Stimulated activated naive CD8-positive, alpha-beta T cell treated with anti-CD3 and anti-CD28 coated beads, Interleukin-15, Interleukin-2, amounts not matched to agents 100 U/mL and 50 U/mL, for 24 hours (primary cell): ENCODE results near the gene STAT3.
"Not testable (repeated sequence)": the region's sequence is repeated elsewhere in the genome, so short reads cannot be mapped to it uniquely, and the experiment has no call there.

Source experiments
- ATAC-seq: fragments of 150-1000 bp; cut with Tn5 transposase; one replicate; pipeline ENCODE4 v1.10.0; 2021
- DNase-seq: peaks from one replicate; pipeline ENCODE4 v3.0.0; 2021

The STAT3 gene

DNA sequence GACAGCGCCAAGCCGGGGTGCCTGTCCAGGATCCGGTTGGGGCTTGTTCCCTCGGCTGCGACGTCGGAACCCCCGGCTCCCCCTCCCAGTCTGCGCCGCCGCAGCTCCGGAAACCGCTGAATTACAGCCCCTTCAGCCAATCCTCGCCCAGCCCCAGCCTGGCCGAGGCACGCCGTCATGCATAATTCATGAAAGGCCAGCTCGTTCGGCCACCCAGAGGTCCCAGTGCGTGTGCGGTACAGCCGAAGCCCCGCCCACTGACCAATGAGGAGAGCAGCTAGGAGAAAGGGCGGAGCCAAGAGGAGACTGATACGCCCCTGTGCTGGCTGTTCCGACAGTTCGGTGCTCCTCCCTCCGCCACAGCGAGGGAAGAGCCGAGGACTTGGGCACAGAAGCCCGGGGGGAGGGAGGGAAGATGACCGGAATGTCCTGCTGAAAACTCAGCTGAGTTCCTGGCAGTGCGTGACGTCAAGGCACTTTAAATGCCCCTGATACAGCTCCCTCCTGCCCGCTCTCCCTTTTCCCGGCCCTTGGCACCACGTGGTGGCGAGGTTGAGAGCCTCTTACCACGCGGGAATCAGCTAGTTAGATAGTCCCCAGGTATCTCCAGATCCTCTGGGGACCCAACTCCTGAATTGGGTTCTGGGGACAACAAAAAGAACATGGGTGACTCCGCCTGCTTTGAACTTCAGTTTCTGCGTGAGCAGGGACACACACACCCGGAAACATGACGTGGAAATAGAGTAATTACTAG, at the start of gene STAT3:
STAT3 (minus strand) TSS at position 62 of the 754 bp plus-strand sequence. CDS start 39,926 bp downstream, outside the sequence.
- peak; percentile 100 for DNase-seq
- ATAC-seq = peak; percentile 90

- ATAC-seq (no peak), DNase-seq (no peak)
Measured at GRCh38 chr17:42436391-42436790, 48.1 kb upstream of the STAT3 start.

GRCh38 chr17:42431758-42432161, 43.5 kb upstream of the STAT3 start:
- DNase-seq = no peak
- no peak for ATAC-seq

GRCh38 chr17:42429726-42430447, 41.6 kb upstream of the STAT3 start:
- ATAC-seq (no peak), DNase-seq (no peak)

GRCh38 chr17:42428141-42428944, 40.1 kb upstream of the STAT3 start:
- ATAC-seq = no peak
- DNase-seq = peak; percentile 23

GRCh38 chr17:42424991-42425610, 36.9 kb upstream of the STAT3 start:
- no peak for ATAC-seq
- DNase-seq = no peak

DNA sequence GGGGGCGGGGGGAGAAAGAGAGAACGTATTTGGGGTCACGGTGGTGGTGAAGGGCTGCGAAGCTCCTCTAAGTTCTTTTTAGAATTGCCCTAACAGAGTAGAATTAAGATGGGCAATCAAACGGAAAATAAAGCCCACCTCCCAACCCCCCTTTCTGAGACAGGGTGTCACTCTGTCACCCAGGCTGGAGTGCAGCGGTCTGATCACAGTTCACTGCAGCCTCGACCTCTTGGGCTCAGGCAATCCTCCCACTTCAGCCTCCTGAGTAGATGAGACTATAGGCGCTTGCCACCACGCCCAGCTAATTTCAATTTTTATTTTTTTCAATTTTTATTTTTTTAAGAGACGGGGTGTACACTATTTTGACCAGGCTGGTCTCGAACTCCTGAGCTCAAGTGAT, 35.5 kb upstream of the STAT3 start:
- DNase-seq (no peak), ATAC-seq (no peak)

DNA sequence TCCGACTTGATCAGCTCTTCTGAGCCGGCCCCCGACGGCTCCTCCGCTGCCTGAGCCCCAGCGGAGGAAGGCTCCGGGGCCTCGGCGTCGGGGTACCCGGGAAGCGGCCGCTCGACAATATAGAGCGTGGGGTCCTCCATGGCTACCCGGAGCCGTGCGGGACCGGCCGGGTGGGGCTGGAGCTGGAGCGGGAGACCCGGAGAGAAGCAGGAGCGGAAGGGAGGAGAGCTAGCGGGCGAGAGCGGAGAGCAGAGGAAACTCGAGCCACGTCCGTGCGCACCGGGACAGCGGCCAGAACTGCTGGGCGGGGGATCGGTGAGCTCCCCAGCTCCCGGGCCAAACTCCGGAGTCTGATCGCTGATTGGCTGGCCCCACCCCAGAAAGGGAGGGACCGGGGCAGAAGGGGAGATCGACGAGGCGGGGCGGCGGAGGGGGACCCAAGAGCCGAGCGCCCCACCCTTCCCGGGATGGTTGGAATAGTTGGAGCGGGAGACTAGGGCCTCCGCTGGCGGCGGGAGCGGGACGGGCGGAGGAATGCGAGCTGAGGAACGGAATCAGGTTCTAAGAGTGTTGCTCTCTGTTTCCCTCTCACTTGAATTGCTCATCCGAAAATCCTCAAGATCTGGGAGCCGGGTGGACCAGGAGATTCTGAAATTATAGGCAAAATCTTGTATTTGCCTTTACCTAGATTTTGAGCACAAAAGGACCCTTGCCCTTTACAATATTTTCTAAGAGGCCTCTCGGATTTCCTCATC, 34.9 kb upstream of the STAT3 start, which contains the start of gene CAVIN1:
CAVIN1 (minus strand) TSS at position 299 of the 755 bp plus-strand sequence; CDS start at position 140, 159 bp downstream.
- DNase-seq (peak; percentile 45), ATAC-seq (no peak)

- ATAC-seq (peak; percentile 62), DNase-seq (peak; percentile 50)
Measured at GRCh38 chr17:42422412-42422957, 34.2 kb upstream of the STAT3 start.

DNA sequence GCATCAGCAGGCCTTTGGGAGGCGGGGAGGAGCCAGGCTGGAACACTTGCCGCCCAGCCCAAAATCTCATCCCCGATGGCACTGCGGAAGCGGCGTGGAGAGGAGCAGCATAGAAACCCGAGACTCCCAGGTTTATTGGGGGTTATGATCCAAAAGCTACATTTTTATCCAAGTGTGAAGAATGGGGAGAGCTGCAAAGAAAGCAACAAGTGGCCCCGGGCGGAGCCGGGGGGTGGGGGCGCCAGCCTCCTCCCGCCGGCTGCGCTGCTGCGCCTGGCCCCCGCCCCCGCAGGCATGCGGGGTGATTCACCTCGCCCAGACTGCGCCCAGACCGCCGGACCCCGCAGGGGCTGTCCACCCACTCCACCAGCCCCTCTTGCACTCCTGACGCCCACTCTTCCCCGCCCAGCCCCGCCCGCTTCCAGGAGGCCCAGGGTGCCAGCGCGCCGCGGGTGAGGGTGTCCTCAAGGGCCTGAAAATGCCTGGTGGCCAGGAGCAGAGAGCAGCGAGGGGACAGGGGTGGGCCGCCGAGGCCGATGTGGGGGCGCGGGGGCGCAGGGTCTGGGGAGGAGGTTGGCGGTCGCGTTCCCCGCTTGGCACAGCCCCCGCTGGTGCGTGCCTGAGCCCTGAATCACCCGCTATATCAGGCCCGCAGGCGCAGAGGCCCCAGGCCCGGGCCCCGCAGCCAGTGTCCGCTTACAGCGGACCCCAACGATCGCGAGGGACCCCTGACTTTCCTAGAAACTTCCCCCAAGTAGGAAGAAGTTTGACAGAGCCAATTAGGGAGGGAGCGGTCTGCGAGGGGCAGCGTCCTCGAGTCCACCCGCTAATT, 33.5 kb upstream of the STAT3 start:
- ATAC-seq = no peak

GRCh38 chr17:42421136-42421506, 32.9 kb upstream of the STAT3 start:
- no peak for ATAC-seq
- no peak for DNase-seq

More for the DNA sequence above, 33.5 kb upstream of the STAT3 start:
- peak; percentile 19 for DNase-seq

GRCh38 chr17:42417981-42418380, 29.7 kb upstream of the STAT3 start:
- not testable (repeated sequence) for ATAC-seq, DNase-seq

DNA sequence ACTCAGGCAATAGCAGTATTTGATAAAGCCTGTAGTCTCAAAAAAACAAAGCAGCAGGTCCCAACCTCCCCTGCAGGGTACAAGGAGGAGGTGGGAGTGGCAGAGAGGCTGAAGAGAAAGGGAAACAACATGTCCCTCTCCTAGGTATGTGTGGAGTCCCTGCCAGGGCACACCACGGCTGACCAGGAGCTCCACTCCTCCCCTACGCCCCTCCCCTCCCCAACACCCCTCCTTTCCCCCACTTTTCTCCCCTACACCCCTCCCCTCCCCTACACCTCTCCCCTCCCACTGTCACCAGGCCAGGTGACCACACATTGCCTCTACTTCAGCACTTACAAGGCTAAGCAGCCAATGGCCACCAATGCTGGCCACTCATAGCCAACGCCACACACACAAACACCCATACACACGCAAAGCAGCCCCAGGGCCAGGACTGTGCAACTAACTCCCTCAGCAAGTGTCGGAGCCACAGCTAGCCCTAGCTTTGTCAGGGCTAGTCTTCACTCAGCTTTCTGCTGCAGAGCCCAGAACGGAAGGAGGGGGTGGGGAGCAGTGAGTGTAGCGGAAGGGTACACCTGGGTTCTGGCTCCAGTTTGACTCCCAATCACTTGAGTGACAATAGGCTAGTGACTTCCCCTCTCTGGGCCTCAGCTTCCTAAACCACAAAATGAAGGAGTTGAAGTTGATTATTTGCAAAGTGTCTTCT, 26.6 kb upstream of the STAT3 start:
- DNase-seq = peak; percentile 60
- peak; percentile 65 for ATAC-seq

DNA sequence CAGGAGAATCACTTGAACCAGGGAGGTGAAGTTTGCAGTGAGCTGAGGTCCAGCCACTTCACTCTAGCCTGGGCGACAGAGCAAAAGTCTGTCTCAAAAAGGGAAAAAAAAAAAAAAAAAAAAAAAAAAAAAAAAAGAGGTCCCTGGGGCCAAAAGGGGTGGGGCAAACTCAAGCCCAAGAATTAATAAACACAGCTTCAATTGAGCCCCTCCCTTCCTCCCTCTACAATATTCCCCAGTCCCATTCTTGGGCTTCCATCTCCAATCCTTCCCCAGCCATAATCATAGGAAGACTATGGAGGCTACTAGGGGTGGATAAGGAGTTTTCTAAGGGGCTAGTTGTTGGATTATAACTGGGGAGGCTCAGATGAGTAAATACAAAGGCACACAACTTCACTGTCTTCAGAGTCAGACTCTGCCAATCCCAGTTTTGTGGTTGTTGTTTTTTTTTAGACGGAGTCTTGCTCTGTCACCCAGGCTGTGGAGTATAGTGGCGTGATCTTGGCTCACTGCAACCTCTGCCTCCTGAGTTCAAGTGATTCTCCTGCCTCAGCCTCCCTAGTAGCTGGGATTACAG, 25.3 kb upstream of the STAT3 start:
- no peak for DNase-seq
- no peak for ATAC-seq

- DNase-seq (no peak), ATAC-seq (no peak)
Measured at GRCh38 chr17:42411905-42412679, 23.9 kb upstream of the STAT3 start.

- no peak for DNase-seq
- ATAC-seq = no peak
Measured at GRCh38 chr17:42411361-42411760, 23.1 kb upstream of the STAT3 start.

GRCh38 chr17:42410319-42410685, 22.1 kb upstream of the STAT3 start:
- DNase-seq (no peak), ATAC-seq (no peak)
